Esophagus muscularis mucosa (tissue), 4 donors: ENCODE measurements around the gene AGAP3. TPM values are rescaled to one million over a fixed set of nuclear protein-coding genes. Genes with fewer than 3 reads are reported as not detected.

Experiments used
- DNase-seq: peaks from one replicate; pipeline ENCODE4 v3.0.0-alpha.2; 2017; ENCODE audit errors: extremely low spot score
- H3K27ac ChIP-seq, 4 donors: fragments of 200-600 bp; sonication (generic); replicated peaks in 1 of 4; 1 replicate in 3 of 4; 2 replicates in 1 of 4; pipeline ENCODE4 v1.5.1; 2016 to 2019; ENCODE audit warnings: mild to moderate bottlenecking in 1 of 4
- H3K27me3 ChIP-seq, 4 donors: fragments of 200-600 bp; sonication (generic); one replicate each; pipeline versions ENCODE4 v1.5.1 to v1.6.0; 2016 to 2019
- H3K36me3 ChIP-seq, 4 donors: fragments of 200-600 bp; sonication (generic); one replicate each; pipeline ENCODE4 v1.5.1; 2016 to 2019
- H3K4me1 ChIP-seq, 4 donors: fragments of 200-600 bp; sonication (generic); one replicate each; pipeline ENCODE4 v1.5.1; 2016 to 2019
- H3K4me3 ChIP-seq, 4 donors: fragments of 200-600 bp; sonication (generic); 1 replicate in 2 of 4; 2 replicates in 2 of 4; pipeline ENCODE4 v1.5.1; 2016 to 2019; ENCODE audit warnings: mild to moderate bottlenecking in 4 of 4, moderate library complexity in 1 of 4
- H3K9me3 ChIP-seq, 4 donors: fragments of 200-600 bp; sonication (generic); 1 replicate in 3 of 4; 2 replicates in 1 of 4; pipeline ENCODE4 v1.5.1; 2016 to 2019
- CTCF ChIP-seq, 3 experiments: fragments of 200-600 bp in 2 of 3; fragments of 450-650 bp in 1 of 3; sonication (generic) in 2 of 3; IDR thresholded peaks; one replicate each; pipeline ENCODE4 v1.5.1; 2017 to 2019; ENCODE audit warnings: antibody characterized with exemption in 3 of 3, mild to moderate bottlenecking in 2 of 3, moderate library complexity in 1 of 3
- EP300 ChIP-seq: sonication (generic); formaldehyde crosslinking; IDR thresholded peaks from one replicate; pipeline ENCODE4 v1.6.1; 2017; ENCODE audit warnings: antibody characterized with exemption
- POLR2A ChIP-seq: fragments of 450-650 bp; IDR thresholded peaks from one replicate; pipeline ENCODE4 v1.6.1; 2017; ENCODE audit warnings: antibody characterized with exemption, moderate library complexity, mild to moderate bottlenecking, low read depth
- POLR2AphosphoS5 ChIP-seq, 2 donors: sonication (generic); formaldehyde crosslinking; IDR thresholded peaks; one replicate each; pipeline ENCODE4 v1.6.1; 2017; ENCODE audit warnings: antibody characterized with exemption in 2 of 2
- WGBS: methylation state at CpG from one replicate; pipeline ENCODE4 v1.1.5; 2018; 5-methylcytosine and 5-hydroxymethylcytosine counted together
- intact Hi-C: fragments of 100-400 bp; cut with DNase I; formaldehyde crosslinking; loops from one replicate; pipeline ENCODE4 v1.15.1; 2023
- total RNA-seq, 4 donors: library from RNA; depleted of rRNA; stranded (reverse); fragments of >200 nt; gene quantifications; one replicate each; pipeline versions ENCODE4 v1.1.0 to v1.2.1, GENCODE V29; 2016

AGAP3 gene
- total RNA-seq, 4 donors from 2014 or later, result 33.8 to 71.2 (median 60.0) TPM

- no peak overlapping the region for H3K27ac ChIP-seq
- intact Hi-C loops, result loop anchor here (10.0 kb wide), 1 partner anchor 122 kb away; the partner anchor contains the start of gene SMARCD3
- no peaks in the 10 kb centered on the region for H3K27me3 ChIP-seq
- no peaks in the 10 kb centered on the region for H3K9me3 ChIP-seq
- H3K4me3 ChIP-seq, result no peak overlapping the region
- WGBS, result 91% methylated on average over 50 of the region's 50 CpGs
- H3K36me3 ChIP-seq, result peaks cover 35 to 82% (median 69%) of the 10 kb centered on the region in 4 donors
- no peak for TF ChIP-seq POLR2AphosphoS5 (IDR thresholded peaks at IDR 0.05)
- TF ChIP-seq EP300, result no peak
- TF ChIP-seq CTCF (IDR thresholded peaks at IDR 0.05), result no peak
- TF ChIP-seq POLR2A, result no peak
- H3K4me1 ChIP-seq, result peaks cover 15 to 32% (median 21%) of the 10 kb centered on the region in 4 donors
- DNase-seq, result no peak
Measured at GRCh38 chr7:151123158-151123821, 37.0 kb downstream of the AGAP3 start.

GRCh38 chr7:151123822-151124464 lies 37.7 kb downstream of the AGAP3 start:
- peaks cover 34 to 82% (median 69%) of the 10 kb centered on the region in 4 donors for H3K36me3 ChIP-seq
- H3K4me1 ChIP-seq, result peaks cover 15 to 32% (median 21%) of the 10 kb centered on the region in 4 donors
- no peaks in the 10 kb centered on the region for H3K27me3 ChIP-seq
- intact Hi-C loops, result loop anchor here (2.0 to 10.0 kb wide), 3 partner anchors 45 to 179 kb away; partner anchors contain the start of gene SMARCD3
- 34% methylated on average over 16 of the region's 24 CpGs for WGBS
- H3K9me3 ChIP-seq, result no peaks in the 10 kb centered on the region
- TF ChIP-seq CTCF (IDR thresholded peaks at IDR 0.05) (peak; percentile 92 to 100 (median 95)), POLR2AphosphoS5 (IDR thresholded peaks at IDR 0.05) (peak in 1 of 2 donors; percentile 69), EP300 (no peak), POLR2A (no peak)
- H3K27ac ChIP-seq, result no peak overlapping the region
- no peak overlapping the region for H3K4me3 ChIP-seq
- no peak for DNase-seq

DNA sequence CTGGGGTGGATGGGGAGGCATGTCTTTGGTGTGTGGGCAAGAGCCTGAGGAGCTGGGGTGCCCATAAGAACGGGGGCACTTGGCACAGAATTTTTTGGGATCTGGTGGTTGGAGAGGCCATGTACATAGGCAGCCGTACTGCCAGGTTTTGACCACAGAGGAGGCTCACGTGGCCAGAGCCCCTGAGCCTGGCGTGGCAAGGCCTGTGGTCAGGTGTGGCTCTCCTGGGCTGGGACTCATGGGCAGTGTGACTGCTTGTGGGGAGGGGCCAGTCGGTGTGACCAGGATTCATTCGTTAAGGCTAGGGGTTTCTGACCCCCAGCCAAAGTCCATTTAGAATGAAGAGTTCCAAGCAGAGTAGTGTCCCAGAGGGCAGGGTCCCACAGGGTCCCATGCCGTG lies 38.2 kb downstream of the AGAP3 start:
- intact Hi-C loops, result loop anchor here (2.0 to 10.0 kb wide), 3 partner anchors 44 to 178 kb away; partner anchors contain the start of gene SMARCD3
- Histone ChIP-seq H3K4me3 (no peak overlapping the region), H3K9me3 (no peaks in the 10 kb centered on the region), H3K27me3 (no peaks in the 10 kb centered on the region), H3K27ac (no peak overlapping the region), H3K4me1 (peaks cover 15 to 32% (median 21%) of the 10 kb centered on the region in 4 donors), H3K36me3 (peaks cover 36 to 82% (median 69%) of the 10 kb centered on the region in 4 donors)
- no peak for DNase-seq
- no peak for TF ChIP-seq POLR2AphosphoS5 (IDR thresholded peaks at IDR 0.05)
- no peak for TF ChIP-seq CTCF (IDR thresholded peaks at IDR 0.05)
- TF ChIP-seq EP300, result no peak
- no peak for TF ChIP-seq POLR2A
- WGBS, result 81% methylated on average over 7 of the region's 7 CpGs

DNA sequence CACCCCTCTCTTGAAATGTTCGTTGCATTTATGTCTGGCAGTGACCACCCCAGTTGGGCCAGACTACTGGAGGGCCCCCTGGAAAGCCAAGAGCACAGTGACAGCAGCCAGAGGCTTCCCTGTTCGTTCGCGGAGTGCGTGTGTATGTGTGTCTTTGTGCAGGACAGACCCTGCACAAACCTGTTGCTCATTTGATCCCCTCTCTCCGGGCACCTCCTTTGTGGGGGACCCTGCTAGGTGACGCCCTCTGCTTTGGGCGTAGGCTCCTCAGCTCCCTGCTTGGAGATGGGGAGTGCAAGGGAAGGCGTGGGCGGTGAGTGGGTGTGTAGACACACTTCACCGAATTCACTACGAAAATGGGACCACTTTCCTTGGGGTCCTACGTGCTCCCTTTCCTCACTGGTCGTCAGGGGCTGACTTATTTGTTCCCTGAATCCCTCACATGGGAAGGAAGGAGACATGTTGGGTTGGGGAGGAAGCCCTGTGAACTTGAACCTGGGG lies 38.7 kb downstream of the AGAP3 start:
- TF ChIP-seq EP300 (no peak), POLR2A (no peak), CTCF (IDR thresholded peaks at IDR 0.05) (no peak), POLR2AphosphoS5 (IDR thresholded peaks at IDR 0.05) (no peak)
- Histone ChIP-seq H3K9me3 (no peaks in the 10 kb centered on the region), H3K27ac (no peak overlapping the region), H3K4me1 (peaks cover 15 to 32% (median 21%) of the 10 kb centered on the region in 4 donors), H3K4me3 (peak overlapping the region in 2 of 4 donors; percentile 45 to 52), H3K36me3 (peaks cover 36 to 82% (median 69%) of the 10 kb centered on the region in 4 donors), H3K27me3 (no peaks in the 10 kb centered on the region)
- intact Hi-C loops, result loop anchor here (2.0 to 10.0 kb wide), 3 partner anchors 44 to 178 kb away; partner anchors contain the start of gene SMARCD3
- DNase-seq, result no peak
- WGBS, result 82% methylated on average over 14 of the region's 14 CpGs
